SK-N-MC (cell line): ENCODE data around the gene CACNA1C.

Source experiments
- EZH2 ChIP-seq: fragments of 200-600 bp; sonication (generic); IDR thresholded peaks from one replicate; pipeline ENCODE4 v1.6.1; 2017; ENCODE audit warnings: antibody characterized with exemption
- POLR2AphosphoS5 ChIP-seq: IDR thresholded peaks from 2 replicates; pipeline ENCODE4 v1.6.1; 2012; ENCODE audit warnings: mild to moderate bottlenecking, low read depth, low read length, borderline replicate concordance

GRCh38 chr12:2666411-2666810, 613.6 kb downstream of the CACNA1C start:
- TF ChIP-seq POLR2AphosphoS5: no peak
- TF ChIP-seq EZH2: no peak
